HL-60/S4 (cell line): Measurements from ENCODE around the gene ZNF837.

Experiments
- in situ Hi-C: fragments of 300-500 bp; cut with MboI; formaldehyde crosslinking; loops from 2 replicates; pipeline ENCODE4 v1.14.3; 2022; ENCODE audit warnings: low sequenced_read_pairs

ZNF837 gene

DNA sequence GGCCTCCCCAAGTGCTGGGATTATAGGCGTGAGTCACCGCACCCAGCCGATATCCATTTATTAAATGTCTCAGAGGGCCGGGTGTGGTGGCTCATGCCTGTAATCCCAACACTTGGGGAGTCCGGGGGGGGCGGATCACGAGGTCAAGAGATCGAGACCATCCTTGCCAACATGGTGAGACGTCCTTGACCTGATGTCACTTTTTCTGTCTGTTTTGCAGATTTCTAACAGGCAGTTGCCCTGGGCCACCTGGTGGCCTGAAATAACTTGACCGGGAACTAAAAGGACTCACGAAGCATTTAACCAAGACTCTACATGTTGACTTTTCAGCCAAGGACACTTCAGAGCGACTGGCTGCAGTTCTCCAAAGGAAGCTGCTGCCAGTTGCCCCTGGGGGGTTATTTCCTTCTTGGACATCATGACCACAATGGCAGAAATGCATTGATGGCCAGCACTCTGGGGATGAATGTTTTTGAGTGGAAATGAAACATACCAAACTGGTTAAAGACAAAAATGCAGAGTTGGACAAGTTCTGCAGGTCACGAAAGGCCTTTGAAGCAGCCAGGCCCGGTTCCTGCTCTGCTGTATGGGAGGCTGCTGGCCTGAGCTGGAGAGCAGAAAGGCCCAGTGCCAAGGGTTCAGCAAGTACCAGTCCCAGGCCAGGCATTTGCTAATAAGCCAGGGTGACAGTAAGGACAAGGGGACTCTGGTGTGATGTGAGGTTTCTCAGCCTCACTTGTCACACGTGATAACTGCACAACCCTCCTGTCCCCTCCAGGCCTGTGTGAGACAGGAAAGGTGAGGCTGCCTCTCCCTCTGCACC lies 8.3 kb downstream of the ZNF837 start:
- in situ Hi-C loops, result no loop called here

DNA sequence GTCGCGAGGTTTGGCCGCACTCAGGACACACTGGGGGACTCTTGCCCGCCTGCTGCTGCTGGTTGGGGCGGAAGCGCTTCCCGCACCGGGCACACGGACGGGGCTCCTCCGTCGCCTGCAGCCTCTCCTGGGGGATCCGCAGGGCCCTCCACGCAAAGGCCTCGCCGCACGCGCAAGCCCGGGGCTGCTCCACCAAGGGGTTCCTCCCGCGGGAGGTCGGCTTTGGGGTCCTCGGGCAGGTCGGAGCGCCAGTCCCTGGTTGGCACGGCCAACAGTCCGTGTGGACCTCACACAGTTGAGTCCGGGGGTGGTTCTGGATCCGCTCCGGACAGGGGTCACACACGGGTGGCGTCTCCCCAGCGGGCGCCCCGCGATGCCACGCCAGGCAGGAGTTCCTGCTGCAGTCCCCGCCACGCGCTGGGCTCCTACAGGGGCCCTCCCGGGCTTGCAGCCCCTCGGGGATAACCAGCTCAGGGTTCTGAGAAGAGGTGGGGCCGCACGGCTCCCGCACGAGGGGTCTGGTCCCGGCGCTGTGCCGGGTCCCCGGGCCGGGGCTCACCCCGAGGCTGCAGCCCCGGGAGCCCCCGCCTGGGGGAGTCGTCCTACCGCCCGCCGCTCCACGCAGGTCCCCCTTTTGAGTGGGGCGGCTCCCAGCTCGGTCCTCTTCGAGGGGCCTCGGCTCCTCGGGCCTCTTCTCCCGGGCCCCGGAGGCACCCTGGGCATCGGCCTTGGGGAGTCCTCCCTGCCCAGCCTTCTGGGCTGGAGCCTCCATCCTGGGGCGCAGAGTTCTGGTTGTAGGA lies 12.1 kb downstream of the ZNF837 start:
- in situ Hi-C loops, result no loop called here

DNA sequence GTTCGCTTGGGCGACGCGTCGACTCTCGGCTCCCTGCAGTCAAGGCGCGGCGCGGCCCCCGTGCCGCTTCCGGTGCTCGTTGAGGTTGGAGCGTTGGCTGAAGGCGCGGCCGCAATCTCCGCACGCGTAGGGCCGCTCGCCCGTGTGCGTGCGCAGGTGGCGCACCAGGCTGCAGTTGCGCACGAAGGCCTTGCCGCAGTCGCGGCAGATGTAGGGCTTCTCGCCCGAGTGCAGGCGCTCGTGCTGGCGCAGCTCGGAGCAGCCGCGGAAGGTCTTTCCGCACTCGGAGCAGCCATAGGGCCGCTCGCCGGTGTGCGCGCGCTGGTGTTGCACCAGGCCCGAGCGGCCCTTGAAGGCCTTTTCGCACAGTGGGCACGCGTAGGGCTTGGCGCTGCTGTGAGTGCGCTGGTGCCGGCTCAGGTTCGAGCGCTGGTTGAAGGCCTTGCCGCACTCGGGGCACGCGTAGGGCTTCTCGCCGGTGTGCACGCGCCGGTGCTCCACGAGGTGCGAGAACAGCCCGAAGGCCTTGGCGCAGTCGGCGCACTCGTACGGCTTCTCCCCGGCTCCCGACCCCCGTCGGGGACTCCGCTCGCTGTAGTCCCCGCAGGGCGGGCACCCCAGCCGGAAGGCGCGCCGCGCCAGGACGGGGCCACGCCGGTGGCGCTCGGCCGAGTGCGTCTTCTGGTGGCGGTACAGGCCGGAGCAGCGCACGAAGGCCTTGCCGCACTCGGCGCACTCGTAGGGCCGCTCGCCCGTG lies 13.0 kb downstream of the ZNF837 start:
- in situ Hi-C loops, result no loop called here

DNA sequence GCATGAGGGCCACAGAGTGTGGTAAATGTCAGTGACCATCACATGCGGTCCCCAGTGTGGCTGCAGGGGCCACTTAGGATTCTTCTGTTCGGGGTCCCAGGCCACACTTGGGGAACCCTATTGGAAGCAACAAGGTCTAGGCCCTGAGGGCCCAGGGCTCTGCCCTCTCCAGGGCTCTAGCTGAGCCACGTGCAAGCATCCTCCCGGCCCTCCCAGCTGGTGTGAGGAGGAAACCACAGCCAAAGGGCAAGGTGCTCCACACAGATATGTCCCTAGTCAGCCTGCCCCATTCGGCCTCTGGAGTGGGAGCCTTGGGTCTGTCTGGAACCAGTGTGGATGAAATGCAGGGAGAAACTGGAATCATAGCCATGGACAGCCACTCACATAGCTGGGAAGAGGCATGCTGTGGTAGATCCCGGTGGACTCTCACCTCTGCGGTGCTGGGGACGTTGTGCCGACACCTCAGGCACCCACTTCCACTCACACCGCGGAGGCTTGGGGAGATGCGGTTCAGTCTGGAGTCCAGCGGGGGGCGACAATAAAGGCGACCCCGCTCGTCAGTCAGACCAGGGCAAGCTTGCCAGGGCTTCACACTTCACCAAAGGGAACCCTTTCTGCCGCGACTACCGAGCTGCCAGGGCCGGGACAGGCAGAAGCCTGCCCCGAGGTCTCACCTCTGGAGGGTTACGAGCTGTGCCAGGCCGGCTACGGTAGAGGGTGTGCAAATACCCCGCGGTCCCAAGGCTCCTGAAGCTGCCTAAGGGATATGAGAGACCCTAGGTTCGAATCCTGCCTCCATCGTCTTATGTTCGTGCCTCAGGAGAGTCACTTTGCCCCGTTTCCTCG lies 14.0 kb downstream of the ZNF837 start:
- in situ Hi-C loops, result no loop called here

DNA sequence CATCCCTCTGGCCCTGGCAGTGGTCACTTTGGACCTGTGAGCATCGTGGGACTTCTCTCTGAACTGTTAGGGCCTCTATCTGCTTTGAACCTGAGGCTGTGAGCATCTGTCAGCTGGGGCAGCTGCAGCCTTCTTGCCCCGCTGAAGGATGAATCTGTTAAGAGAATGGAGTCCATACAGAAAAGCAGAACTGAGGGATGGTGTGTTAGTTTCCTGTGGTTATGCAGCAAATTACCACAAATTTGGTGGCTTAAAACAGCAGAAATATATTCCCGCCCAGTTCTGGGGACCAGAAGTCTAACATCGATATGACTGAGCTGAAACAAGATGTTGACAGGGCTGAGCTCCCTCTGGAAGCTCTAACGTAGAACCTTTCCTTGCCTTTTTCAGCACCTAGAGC lies 16.7 kb downstream of the ZNF837 start:
- in situ Hi-C loops, result no loop called here

DNA sequence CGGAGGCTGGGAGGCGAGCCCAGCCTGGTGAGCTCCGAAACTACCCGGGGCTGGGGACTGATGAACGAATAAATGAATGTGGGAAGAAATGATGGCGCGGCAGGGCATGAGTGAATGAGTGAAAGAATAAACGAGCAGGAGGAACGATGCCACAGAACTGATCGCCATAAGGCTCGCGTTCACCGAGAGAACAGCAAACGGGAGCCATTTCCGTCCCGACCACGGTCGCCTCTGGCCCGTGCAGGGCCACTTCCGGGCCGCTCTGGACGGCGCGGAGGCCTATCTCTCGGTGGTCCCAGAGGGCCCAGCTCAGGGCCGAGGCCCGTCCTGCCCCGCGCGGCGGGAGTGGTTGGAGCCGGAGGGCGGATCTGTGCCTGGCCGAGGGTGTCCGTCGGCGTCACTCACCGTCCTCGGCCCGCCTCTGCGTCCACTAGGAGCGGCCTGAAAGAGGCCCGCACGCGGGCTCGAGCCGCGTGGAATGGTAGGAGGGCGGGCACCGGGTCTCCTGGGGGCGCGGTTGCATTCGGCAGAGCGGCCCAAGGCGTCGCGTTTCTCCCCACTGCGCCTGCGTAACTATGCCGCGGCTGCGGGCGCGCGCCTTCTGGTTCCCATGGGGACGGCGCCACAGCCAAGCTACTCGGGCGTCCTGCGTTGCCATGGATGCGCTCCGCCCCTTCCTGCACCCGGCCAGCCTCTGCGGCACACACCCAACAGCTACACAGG lies 18.4 kb downstream of the ZNF837 start, which contains the start of gene ZNF497:
ZNF497 (minus strand) TSS at position 480 of the 723 bp plus-strand sequence. CDS start 5,116 bp downstream, outside the sequence.
- in situ Hi-C loops, result no loop called here

DNA sequence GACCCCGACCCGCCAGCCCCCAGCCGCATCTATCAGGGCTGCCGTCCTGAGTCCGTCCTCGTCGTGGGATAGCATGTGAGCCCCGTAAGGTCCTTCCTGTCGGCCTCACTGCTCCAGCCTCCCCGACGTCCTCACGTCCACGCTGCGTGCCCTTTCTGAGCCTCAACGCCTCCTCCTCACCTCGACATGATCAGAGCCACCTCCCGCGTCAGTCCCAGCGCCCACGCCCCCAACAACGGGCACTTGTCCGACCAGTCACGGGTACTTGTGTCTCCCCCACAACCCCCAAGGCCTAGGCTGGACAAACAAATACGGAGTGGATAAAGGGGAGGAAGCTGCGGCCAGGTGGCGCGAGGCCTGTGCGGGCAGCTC lies 18.9 kb downstream of the ZNF837 start:
- in situ Hi-C loops, result no loop called here

DNA sequence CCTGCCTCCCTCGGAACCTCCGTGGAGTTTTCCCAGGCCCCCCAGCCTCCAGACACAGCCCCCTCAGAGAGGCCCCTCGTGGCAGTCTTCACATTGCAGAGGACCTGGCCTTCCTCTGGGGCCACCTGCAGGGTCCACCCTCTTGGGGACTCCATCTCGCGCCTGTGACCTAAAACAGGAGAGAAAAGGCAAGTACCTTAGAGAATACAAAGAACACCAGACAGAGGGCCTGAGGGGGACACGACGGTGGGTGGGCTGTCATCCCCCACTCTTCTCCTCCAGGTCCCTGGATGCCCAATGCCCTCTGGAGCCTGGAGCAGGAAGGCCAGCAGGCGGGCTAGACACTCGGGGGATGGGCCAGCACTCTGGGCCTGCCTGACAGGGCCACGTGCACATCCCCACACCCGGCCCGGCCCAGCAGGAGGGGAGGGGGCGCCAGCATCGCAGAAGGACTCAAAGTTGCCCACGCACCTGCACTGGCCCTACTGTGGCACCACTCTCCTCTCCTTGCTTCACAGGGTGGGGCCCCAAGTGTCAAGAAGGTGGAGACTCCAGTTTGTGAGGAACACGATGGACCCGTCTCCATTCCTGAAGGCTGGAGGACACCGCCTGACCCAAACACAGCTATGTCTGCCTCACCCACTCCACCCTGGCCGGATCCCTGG lies 23.2 kb downstream of the ZNF837 start:
- in situ Hi-C loops, result no loop called here

DNA sequence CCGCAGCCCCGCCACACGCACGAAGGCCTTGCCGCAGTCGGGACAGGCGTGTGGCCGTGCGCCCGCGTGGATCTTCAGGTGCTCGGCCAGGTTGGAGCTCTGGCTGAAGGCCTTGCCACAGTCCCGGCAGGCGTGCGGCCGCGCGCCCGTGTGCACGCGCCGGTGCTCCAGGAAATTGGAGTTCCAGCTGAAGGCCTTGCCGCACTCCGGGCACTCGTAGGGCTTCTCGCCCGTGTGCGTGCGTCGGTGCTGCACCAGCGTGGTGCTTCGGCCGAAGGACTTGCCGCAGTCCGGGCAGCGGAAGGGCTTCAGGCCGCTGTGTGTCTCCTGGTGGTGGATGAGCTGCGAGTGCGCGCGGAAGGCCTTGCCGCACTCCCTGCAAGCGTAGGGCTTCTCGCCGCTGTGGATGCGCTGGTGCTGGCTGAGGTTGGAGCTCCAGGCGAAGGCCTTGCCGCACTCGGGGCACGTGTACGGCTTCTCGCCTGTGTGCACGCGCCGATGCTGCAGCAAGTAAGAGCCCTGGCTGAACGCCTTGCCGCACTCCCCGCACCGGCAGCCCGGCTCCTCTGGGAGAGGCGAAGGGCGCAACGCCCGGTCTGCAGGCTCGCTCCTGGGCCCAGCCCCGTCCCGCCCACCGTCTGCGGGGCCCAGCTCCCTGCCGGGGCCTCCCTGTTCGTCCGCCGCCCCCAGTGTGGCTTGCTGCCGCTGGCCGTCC lies 23.9 kb downstream of the ZNF837 start:
- in situ Hi-C loops, result no loop called here

DNA sequence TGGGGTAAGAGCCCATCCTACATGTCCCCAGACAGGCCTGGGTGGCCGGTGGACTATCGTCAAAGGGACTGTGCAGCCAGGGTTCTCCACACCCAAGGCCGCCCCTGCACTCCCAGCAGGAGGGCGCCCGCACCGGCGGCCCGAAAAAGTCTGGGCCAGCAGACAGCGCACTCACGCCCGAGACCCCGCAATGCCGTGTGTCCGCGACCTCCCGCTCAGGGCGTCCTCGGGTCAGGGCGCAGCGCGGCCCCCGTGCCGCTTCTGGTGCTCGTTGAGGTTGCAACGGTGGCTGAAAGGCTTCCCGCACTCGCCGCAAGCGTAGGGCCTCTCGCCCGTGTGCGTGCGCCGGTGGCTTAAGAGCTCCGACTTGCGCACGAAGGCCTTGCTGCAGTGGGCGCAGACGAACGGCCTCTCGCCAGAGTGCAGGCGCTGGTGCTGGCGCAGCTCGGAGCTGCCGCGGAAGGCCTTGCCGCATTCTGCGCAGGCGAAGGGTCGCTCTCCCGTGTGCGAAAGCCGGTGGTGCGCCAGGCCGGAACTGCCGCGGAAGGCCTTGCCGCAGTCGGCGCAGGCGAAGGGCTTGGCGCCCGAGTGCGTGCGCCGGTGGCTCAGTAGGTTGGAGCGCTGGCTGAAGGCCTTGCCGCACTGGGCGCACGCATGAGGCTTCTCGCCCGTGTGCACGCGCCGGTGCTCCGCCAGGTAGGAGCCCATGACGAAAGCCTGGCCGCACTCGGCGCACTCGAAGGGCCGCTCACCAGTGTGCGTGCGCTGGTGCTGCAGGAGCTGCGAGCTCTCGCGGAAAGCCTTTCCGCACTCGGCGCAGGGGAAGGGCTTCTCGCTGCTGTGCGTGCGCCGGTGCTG lies 24.7 kb downstream of the ZNF837 start:
- in situ Hi-C loops, result no loop called here

DNA sequence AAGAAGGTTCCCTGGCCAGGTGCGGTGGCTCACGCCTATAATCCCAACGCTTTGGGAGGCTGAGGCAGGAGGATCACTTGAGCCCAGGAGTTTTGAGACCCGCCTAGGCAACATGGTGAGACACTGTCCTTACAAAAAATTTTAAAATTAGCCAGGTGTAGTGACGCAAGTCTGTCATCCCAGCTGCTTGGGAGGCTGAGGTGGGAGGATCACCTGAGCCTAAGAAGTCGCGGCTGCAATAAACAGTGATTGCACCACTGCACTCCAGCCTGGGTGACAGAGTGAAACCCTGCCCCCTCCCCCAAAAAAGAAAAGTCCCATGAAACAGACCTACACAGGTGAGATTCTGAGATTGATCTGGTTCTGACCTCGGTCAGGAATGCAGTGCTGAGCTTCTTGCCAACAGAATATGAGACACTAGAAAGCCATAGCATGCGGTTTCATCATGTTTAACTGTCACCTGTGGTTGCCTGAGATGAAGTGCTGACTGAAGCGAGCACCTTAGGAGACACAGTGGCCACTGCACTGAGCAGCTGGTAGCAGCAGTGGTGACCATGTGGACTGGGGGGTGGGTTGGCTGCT lies 25.5 kb downstream of the ZNF837 start:
- in situ Hi-C loops, result no loop called here

DNA sequence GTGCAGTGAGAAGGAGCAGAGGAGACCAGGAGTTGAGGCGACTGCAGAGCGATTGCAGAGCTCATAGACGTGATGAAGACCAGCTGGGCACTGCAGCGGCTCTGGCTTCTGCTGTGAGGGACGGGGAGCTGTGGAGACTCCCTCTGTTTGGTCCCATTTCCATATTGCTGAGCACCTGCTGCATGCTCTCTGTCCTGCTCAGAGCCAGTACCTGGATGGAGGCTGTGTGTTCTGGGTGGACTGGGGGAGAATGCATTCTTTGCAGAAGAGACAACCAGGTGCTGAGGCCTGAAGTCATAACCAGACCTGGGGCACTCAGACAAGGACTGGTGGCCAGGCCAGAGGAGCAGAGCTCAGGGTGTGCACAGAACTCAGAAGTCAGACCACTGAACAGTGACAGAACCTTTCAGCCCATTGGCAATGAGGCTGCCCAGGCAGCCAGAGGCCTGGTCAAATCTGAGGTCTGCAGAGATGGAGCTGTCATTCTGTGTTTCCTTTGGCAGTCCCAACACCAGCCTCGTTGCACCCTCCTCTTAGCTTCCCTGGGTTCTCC lies 26.3 kb downstream of the ZNF837 start:
- in situ Hi-C loops, result no loop called here

DNA sequence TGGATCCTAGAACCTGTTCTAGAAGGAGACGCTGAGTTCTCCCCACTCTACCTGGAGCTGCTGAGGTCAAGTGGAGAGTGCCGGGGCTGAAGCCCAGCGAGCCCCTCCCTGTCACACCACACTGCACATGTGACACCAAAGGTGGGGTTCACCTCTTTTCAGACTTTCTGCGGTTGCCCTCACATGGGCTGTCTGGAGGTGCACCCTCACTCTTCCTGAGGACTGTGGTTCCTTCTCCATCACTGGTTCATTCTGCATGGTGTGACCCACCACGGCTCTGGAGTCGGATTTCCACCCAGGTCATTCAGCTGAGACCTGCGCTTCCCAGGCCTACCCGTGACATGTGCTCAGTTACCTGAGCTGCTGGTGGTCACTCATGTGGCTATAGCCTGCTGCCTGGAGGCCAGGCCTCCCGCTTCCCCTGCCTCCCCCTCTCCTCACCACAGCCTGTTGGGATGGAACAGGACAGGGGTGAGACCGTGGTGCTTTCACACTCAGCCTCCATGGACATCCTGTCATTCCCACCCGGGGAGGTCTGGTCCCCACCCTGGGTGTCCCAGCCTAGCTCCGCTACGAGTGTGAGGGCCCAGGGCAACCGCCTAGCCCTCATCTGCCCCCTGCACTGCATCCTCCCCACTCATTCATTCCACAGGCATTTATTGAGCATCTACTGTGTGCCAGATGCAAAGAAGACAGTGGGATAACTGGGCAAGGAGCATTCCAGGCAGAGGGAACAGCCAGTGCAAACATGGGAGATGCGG lies 26.9 kb downstream of the ZNF837 start:
- in situ Hi-C loops, result no loop called here

DNA sequence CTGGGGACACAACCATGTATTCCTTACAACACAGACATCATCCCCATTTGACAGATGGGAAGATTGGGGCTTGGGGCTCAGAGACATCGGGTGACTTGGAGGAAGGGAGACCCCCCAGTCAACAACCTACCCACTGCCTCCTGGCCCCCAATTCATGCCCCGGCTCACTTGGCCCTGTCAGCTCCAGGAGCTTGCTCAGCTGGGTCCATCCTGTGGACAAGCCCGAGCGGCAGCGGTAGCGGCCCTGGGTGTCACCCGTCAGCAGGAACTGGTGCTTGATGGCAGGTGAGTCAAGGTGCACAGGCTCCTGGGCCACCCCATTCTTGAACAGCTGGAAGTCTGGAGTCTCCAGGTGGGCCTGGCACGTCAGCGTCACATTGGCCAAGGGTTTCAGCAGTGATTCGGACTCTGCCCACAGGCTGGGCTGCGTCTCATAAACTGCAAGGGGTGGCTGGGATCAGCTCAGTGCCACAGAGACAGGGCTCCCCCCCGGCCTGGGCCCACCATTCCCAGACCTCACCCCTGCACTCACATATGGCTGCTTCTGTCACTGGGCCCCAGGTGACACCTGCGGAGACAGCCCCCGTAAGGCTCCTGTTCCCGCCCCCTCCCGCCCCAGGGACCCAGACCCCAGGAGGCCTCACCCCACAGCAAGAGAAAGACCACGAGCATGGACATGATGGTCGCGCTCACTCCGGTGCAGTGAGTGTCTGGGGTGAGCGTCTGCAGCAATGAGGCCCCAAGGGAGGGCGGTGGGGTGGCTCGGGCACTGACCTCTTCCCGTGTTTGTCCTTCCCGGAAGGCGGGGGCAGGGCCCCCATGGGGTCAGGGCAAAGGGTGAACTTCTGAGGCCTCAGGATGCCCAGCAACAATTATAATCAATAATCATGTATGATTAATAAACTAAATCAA lies 27.8 kb downstream of the ZNF837 start, which contains the start of gene A1BG:
A1BG (minus strand) TSS at position 733 of the 912 bp plus-strand sequence; CDS start at position 678, 55 bp downstream.
- in situ Hi-C loops, result no loop called here
